ENCODE data around the gene ITGAX.
"Not testable (repeated sequence)": the region's sequence is repeated elsewhere in the genome, so short reads cannot be mapped to it uniquely, and the experiment has no call there.

Gene ITGAX

DNA sequence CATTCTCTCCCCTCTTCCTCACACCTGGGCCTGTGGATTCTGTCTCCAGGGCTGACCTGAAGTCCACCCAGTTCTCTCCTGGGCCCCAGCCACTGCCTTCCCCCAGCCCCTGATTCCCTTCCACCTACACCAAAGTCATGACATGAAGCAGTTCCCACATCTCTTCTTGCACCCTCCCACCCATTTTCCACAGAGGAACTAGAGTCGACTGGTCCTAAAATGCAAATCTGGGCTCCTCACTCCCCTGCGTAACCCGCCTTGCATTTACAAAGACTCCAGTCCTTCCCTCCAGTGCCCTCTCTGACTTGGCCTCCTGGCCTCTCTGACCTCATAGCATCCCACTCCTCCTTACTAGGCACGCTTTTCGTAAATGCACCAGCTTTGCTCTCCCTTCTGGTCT, 58.4 kb downstream of the ITGAX start:
- no peak for TF ChIP-seq CTCF (IDR thresholded peaks at IDR 0.05; ENCODE audit: borderline replicate concordance, control extremely low read depth, extremely low read depth, insufficient read depth, missing control alignments)
- in situ Hi-C loops (cut with MboI; ENCODE audit: low sequenced_read_pairs, unreplicated experiment), result no loop called here

DNA sequence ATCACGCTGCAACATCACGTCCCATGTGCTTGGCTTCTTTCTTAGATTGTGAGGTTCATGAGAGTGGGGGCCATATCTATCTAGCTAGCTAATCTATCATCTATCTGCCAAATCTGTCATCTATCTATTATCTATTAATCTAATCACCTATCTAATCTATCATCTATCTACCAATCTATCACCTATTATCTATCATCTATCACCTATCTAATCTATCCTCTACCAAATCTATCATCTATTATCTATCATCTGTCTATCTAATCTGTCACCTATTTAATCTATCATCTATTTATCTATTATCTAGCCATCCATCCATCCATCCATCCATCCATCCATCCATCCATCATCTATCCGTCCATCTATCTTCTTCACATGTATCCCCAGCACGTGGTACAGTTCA, 59.0 kb downstream of the ITGAX start:
- in situ Hi-C loops (cut with MboI; ENCODE audit: low sequenced_read_pairs, unreplicated experiment), result no loop called here
- DNase-seq (ENCODE audit: low spot score), result no peak
- TF ChIP-seq CTCF (IDR thresholded peaks at IDR 0.05; ENCODE audit: borderline replicate concordance, control extremely low read depth, extremely low read depth, insufficient read depth, missing control alignments), result no peak

More for the DNA sequence above, 58.4 kb downstream of the ITGAX start:
- no peak for DNase-seq (ENCODE audit: low spot score)

DNA sequence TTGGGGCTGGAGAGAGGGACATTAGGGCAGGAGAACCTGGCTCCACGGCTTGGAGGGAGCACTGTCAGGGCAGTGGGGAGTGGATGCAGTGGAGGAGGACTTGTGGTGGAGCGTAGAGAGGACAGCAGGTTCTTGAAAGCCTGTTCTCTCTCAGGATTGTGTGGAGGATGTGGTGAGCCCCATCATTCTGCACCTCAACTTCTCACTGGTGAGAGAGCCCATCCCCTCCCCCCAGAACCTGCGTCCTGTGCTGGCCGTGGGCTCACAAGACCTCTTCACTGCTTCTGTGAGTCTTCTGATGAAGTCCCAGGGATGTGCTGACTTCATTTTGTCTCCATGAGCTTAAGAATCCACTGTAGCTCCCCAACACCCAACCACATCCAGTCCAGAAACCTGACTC, 59.7 kb downstream of the ITGAX start:
- in situ Hi-C loops (cut with MboI; ENCODE audit: low sequenced_read_pairs, unreplicated experiment), result no loop called here
- no peak for TF ChIP-seq CTCF (IDR thresholded peaks at IDR 0.05; ENCODE audit: borderline replicate concordance, control extremely low read depth, extremely low read depth, insufficient read depth, missing control alignments)
- no peak for DNase-seq (ENCODE audit: low spot score)

GRCh38 chr16:31416371-31416770, 61.4 kb downstream of the ITGAX start:
- TF ChIP-seq CTCF (IDR thresholded peaks at IDR 0.05; ENCODE audit: borderline replicate concordance, control extremely low read depth, extremely low read depth, insufficient read depth, missing control alignments), result no peak
- in situ Hi-C loops (cut with MboI; ENCODE audit: low sequenced_read_pairs, unreplicated experiment), result no loop called here
- no peak for DNase-seq (ENCODE audit: low spot score)

- DNase-seq (ENCODE audit: low spot score); in situ Hi-C loops (cut with MboI; ENCODE audit: low sequenced_read_pairs, unreplicated experiment): not testable (repeated sequence)
These were observed 62.1 kb downstream of the ITGAX start for GRCh38 chr16:31417036-31417435.

DNA sequence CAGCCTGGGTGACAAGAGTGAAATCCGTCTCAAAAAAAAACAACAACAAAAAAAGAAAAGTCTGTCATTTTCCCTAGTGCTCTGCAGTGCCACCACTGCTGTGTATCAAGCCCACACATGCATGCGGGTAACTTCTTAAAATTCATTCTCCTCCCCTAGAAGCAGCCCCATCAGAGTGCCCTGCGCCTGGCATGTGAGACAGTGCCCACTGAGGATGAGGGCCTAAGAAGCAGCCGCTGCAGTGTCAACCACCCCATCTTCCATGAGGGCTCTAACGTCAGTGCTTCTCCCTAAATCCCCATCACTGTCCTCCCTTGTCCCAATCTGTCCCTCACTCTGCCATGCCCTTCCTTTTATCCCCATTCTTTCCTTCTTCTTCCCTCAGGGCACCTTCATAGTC, 62.9 kb downstream of the ITGAX start:
- in situ Hi-C loops (cut with MboI; ENCODE audit: low sequenced_read_pairs, unreplicated experiment), result no loop called here
- DNase-seq (ENCODE audit: low spot score), result no peak

GRCh38 chr16:31420037-31420436, 65.1 kb downstream of the ITGAX start:
- in situ Hi-C loops (cut with MboI; ENCODE audit: low sequenced_read_pairs, unreplicated experiment), result no loop called here
- TF ChIP-seq CTCF (IDR thresholded peaks at IDR 0.05; ENCODE audit: borderline replicate concordance, control extremely low read depth, extremely low read depth, insufficient read depth, missing control alignments), result no peak

More for the DNA sequence above, 62.9 kb downstream of the ITGAX start:
- TF ChIP-seq CTCF (IDR thresholded peaks at IDR 0.05; ENCODE audit: borderline replicate concordance, control extremely low read depth, extremely low read depth, insufficient read depth, missing control alignments), result no peak

More at GRCh38 chr16:31420037-31420436, 65.1 kb downstream of the ITGAX start:
- no peak for DNase-seq (ENCODE audit: low spot score)

All from GM13976 (cell line).